Measurements from ENCODE around the gene FRAT1.
"Not testable (repeated sequence)": the region's sequence is repeated elsewhere in the genome, so short reads cannot be mapped to it uniquely, and the experiment has no call there.

FRAT1 gene

GRCh38 chr10:97334370-97335175, 15.5 kb downstream of the FRAT1 start, which contains the start of gene FRAT2:
FRAT2 (minus strand) TSS chr10:97334729; CDS start chr10:97334572, 157 bp downstream.
- peak; percentile 65 to 99 (median 90) for DNase-seq

- DNase-seq, result peak in 1 of 51 donors; percentile 16
Measured at GRCh38 chr10:97335188-97335619, 16.1 kb downstream of the FRAT1 start.

- DNase-seq, result no peak
Measured at GRCh38 chr10:97336006-97336405, 16.9 kb downstream of the FRAT1 start.

GRCh38 chr10:97336446-97336845, 17.4 kb downstream of the FRAT1 start:
- DNase-seq, result peak in 1 of 51 donors; percentile 4

- peak in 2 of 51 donors; percentile 10 to 25 for DNase-seq
Measured at GRCh38 chr10:97336942-97337831, 18.1 kb downstream of the FRAT1 start.

- DNase-seq, result peak in 1 of 51 donors; percentile 7
Measured at GRCh38 chr10:97338041-97338440, 19.0 kb downstream of the FRAT1 start.

GRCh38 chr10:97341416-97341815, 22.3 kb downstream of the FRAT1 start:
- DNase-seq, result no peak

GRCh38 chr10:97343664-97344063, 24.6 kb downstream of the FRAT1 start:
- not testable (repeated sequence) for DNase-seq

GRCh38 chr10:97347317-97347716, 28.2 kb downstream of the FRAT1 start:
- no peak for DNase-seq

- no peak for DNase-seq
Measured at GRCh38 chr10:97349752-97350513, 30.9 kb downstream of the FRAT1 start.

GRCh38 chr10:97353945-97354344, 34.9 kb downstream of the FRAT1 start:
- DNase-seq, result no peak

GRCh38 chr10:97355571-97355975, 36.5 kb downstream of the FRAT1 start:
- DNase-seq, result peak in 12 of 51 donors; percentile 4 to 55 (median 12)

GRCh38 chr10:97356318-97356914, 37.3 kb downstream of the FRAT1 start:
- DNase-seq, result no peak

- DNase-seq, result no peak
Measured at GRCh38 chr10:97356918-97357317, 37.8 kb downstream of the FRAT1 start.

- DNase-seq, result no peak
Measured at GRCh38 chr10:97358349-97358748, 39.3 kb downstream of the FRAT1 start.

- no peak for DNase-seq
Measured at GRCh38 chr10:97358781-97359180, 39.7 kb downstream of the FRAT1 start.

- DNase-seq, result no peak
Measured at GRCh38 chr10:97360705-97361536, 41.9 kb downstream of the FRAT1 start.

GRCh38 chr10:97361537-97361901, 42.4 kb downstream of the FRAT1 start:
- peak in 3 of 51 donors; percentile 7 to 12 (median 8) for DNase-seq

GRCh38 chr10:97362310-97363033, 43.4 kb downstream of the FRAT1 start:
- DNase-seq, result no peak

Data from hypothalamus (tissue), 51 donors.